HG03575 (cell line): Measurements from ENCODE around the gene SYNPR.
"Not testable (repeated sequence)": the region's sequence is repeated elsewhere in the genome, so short reads cannot be mapped to it uniquely, and the experiment has no call there.

ENCODE experiments used
- ATAC-seq: cut with Tn5 transposase; IDR thresholded peaks from one replicate; pipeline ENCODE4 v1.9.1; 2021; ENCODE audit not compliant: unreplicated experiment, insufficient number of reproducible peaks, low FRiP score; ENCODE audit errors: extremely low read depth

The SYNPR gene

DNA sequence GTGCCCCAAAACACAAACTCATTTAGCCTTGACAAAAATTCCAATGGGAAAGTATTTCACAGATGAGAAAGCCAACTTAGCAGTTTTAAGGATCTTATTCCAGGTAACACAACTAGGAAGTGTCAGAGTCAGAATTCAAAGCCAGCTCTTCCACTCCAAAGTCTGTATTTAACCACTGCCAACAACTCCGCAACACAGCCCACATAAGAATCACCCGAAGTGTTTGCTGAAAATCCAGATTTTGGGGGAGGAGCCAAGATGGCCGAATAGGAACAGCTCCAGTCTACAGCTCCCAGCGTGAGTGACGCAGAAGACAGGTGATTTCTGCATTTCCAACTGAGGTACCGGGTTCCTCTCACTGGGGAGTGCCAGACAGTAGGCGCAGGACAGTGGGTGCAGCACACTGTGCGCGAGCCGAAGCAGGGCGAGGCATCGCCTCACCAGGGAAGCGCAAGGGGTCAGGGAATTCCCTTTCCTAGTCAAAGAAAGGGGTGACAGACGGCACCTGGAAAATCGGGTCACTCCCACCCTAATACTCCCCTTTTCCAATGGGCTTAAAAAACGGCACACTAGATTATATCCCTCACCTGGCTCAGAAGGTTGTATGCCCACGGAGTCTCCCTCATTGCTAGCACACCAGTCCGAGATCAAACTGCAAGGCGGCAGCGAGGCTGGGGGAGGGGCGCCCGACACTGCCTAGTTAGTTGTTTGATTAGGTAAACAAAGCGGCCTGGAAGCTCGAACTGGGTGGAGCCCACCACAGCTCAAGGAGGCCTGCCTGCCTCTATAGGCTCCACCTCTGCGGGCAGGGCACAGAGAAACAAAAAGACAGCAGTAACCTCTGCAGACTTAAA, 367.0 kb downstream of the SYNPR start:
- ATAC-seq = not testable (repeated sequence)

GRCh38 chr3:63652066-63652725, 374.1 kb downstream of the SYNPR start, which contains the start of gene SNTN:
Gene SNTN (plus strand): TSS chr3:63652675. CDS start chr3:63652688, 13 bp downstream.
- no peak for ATAC-seq

DNA sequence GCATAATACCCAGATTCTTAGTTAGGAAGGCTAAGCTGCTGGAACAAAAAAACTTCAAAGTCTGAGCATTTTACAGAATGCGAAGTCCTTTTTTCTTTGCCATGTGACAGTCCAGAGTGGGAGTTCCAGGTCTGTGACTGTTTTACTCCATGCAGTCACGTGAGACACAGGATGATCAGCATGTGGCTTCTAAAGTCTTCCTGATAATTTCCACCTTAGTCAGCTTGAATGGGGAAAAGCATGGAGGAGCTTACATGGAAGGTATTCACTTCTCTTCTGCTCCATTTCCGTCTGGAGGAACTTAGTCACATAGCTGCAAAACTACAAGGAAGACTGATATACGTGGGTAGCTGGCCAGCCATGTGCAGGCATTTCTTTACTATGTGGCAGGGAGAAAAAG, 376.1 kb downstream of the SYNPR start:
- no peak for ATAC-seq

DNA sequence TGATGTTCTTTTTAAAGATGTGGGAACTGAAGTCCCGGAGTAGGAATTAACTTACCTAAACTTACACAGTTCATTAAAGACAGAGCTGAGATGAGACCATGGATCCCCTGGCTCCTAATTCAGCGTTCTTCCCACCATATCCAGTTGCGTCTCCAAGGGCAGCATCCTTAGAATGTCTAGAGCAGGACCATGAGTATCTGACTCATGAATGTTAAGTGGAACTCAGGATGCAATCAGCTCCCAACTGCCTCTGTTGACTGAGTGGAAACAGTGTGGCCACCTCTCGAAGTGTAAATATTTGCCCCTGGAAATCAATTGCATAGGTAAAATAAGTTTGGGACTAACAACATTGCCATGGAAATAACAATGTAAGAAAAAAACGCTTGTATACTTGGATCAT, 376.8 kb downstream of the SYNPR start:
- no peak for ATAC-seq

DNA sequence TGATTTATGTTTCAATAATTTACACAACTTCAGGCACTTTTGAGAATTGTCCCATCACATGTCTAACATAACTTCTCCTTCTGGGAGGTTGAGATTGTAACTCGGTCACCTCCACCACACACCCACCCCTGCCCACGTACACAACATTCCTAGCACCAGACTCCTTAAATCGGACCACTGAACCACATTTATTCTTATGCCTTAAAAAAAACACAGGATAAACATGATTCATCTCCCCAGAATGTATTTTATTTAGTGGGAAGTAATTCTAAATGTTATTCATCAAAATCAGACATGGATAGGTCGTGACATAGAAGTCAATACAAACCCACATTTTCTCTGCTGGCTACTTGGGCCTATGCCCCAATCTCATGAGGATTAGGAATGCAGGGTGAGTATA, 377.4 kb downstream of the SYNPR start:
- no peak for ATAC-seq

DNA sequence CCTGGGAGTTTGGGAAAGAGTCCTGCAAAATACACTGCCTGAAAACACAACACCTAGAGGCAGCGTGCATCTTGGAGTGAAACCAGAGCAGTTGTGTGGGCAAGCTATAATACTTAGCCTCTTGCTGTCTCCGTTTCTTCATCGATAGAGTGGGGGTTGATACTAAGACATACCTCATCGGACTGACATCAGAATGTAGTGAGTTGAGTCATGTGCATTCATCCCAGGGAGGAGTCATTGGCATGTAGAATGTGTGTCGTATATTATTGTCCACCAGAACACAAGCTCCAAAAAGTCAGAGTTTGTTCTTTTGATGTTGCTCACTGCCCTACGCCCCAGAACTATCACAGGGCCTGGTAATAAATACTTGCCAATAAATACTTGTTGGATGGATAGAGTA, 378.7 kb downstream of the SYNPR start:
- ATAC-seq = no peak

- no peak for ATAC-seq
Observed at GRCh38 chr3:63661242-63661641, 383.1 kb downstream of the SYNPR start.

- ATAC-seq = no peak
Observed at GRCh38 chr3:63662011-63662410, 383.9 kb downstream of the SYNPR start.

- ATAC-seq = no peak
Observed at GRCh38 chr3:63662500-63662899, 384.4 kb downstream of the SYNPR start.
